KG1 (cell line): ENCODE data around the gene SHLD1.

Experiments used
- DNase-seq: peaks from one replicate; lab custom pipeline; 2025; lab: John Stamatoyannopoulos, UW

The SHLD1 gene

GRCh38 chr20:5893052-5893451 lies 142.9 kb downstream of the SHLD1 start:
- DNase-seq = no peak

- no peak for DNase-seq
Measured at GRCh38 chr20:5893621-5894020, 143.4 kb downstream of the SHLD1 start.

DNA sequence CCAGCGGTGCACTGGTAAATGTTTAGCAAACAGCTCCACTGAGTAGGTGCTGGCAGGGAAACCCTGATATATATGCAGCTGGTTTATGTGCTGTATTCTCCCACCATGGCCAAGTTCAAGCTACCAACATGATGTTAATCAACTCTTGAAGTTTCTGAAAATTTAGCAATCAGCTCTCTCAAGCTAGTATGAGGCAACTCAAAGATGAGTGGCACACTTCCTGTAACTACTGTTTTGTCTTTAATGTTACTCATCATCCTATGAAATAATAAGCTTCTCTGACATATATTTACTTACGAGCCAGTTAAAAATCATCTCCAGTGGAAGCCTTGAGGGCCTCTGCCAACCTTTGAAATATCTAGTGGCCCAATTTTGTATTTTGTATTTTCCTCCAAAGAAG lies 145.4 kb downstream of the SHLD1 start:
- DNase-seq = no peak

- DNase-seq = no peak
Measured at GRCh38 chr20:5899444-5899843, 149.2 kb downstream of the SHLD1 start.

- DNase-seq = no peak
Measured at GRCh38 chr20:5900908-5901307, 150.7 kb downstream of the SHLD1 start.

- no peak for DNase-seq
Measured at GRCh38 chr20:5908981-5909380, 158.8 kb downstream of the SHLD1 start.

DNA sequence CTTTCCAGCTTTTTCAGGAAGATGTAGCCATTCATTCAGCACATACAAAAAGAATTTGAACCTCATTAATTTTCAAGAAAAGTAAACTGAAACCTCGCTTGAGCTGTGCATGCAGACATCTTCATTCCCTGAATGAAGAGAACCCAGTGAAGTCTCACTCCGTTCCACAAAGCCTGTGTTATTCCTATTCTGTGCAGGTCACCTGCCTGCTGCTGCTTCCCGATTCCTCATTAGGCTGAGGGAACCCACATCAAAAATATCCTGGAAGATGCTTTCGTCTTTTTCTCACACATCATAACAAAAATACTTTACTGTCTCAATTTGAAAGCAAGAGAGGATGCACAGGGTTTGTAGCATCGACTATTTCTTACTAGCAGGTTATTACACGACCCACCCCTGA lies 160.0 kb downstream of the SHLD1 start:
- no peak for DNase-seq

- DNase-seq = no peak
Measured at GRCh38 chr20:5913166-5913565, 163.0 kb downstream of the SHLD1 start.
